ENCODE measurements around the gene PLIN4.
"Not testable (repeated sequence)": the region's sequence is repeated elsewhere in the genome, so short reads cannot be mapped to it uniquely, and the experiment has no call there.

DNA sequence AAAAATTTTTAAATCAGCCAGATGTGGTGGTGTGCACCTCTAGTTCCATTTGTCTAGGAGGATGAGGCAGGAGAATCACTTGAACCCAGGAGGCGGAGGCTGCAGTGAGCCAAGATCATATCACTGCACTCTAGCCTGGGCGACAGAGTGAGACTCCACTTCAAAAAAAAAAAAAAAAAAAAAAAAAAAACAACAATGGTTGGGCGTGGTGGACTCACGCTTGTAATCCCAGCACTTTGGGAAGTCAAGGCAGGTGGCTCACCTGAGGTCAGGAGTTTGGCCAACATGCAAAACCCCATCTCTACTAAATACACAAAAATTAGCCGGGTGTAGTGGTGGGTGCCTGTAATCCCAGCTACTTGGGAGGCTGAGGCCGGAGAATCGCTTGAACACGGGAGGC is 9.1 kb upstream of the PLIN4 start:
- TF ChIP-seq, protein P1, sequence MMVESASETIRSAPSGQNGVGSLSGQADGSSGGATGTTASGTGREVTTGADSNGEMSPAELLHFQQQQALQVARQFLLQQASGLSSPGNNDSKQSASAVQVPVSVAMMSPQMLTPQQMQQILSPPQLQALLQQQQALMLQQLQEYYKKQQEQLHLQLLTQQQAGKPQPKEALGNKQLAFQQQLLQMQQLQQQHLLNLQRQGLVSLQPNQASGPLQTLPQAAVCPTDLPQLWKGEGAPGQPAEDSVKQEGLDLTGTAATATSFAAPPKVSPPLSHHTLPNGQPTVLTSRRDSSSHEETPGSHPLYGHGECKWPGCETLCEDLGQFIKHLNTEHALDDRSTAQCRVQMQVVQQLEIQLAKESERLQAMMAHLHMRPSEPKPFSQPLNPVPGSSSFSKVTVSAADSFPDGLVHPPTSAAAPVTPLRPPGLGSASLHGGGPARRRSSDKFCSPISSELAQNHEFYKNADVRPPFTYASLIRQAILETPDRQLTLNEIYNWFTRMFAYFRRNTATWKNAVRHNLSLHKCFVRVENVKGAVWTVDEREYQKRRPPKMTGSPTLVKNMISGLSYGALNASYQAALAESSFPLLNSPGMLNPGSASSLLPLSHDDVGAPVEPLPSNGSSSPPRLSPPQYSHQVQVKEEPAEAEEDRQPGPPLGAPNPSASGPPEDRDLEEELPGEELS (CRISPR knock-in tag; IDR thresholded peaks at IDR 0.05; ENCODE audit: borderline replicate concordance), result not testable (repeated sequence)
- TF ChIP-seq RFX1 (IDR thresholded peaks at IDR 0.05); POLR2A (conservative IDR thresholded peaks at IDR 0.05): not testable (repeated sequence)

Data from K562 (cell line).